AG04449 (cell line): Measurements from ENCODE around the gene SERPINA1.

ENCODE experiments used
- CTCF ChIA-PET: fragments of 350-600 bp; formaldehyde crosslinking; extraction: SDS; loops from one replicate; lab custom pipeline; 2021; ENCODE audit warnings: antibody characterized with exemption; lab: Yijun Ruan, JAX
- POLR2A ChIA-PET: fragments of 400-600, 350-600 bp; formaldehyde crosslinking; extraction: SDS; loops from one replicate; lab custom pipeline; 2020; ENCODE audit warnings: antibody characterized with exemption, inconsistent platforms; lab: Yijun Ruan, JAX
- DNase-seq: peaks from one replicate; pipeline ENCODE4 v3.0.0-alpha.2; 2010; ENCODE audit warnings: low read depth, low spot score
- H3K4me3 ChIP-seq: 2 replicates; pipeline ENCODE4 v1.5.1; 2011; ENCODE audit warnings: low read depth, mild to moderate bottlenecking, control low read depth, low read length
- CTCF ChIP-seq: IDR thresholded peaks from one replicate; pipeline ENCODE4 v1.5.1; 2011; ENCODE audit warnings: mild to moderate bottlenecking, moderate library complexity, low read length, control low read depth, inconsistent platforms; ENCODE audit not compliant: insufficient read depth; ENCODE audit errors: missing control alignments

The SERPINA1 gene

DNA sequence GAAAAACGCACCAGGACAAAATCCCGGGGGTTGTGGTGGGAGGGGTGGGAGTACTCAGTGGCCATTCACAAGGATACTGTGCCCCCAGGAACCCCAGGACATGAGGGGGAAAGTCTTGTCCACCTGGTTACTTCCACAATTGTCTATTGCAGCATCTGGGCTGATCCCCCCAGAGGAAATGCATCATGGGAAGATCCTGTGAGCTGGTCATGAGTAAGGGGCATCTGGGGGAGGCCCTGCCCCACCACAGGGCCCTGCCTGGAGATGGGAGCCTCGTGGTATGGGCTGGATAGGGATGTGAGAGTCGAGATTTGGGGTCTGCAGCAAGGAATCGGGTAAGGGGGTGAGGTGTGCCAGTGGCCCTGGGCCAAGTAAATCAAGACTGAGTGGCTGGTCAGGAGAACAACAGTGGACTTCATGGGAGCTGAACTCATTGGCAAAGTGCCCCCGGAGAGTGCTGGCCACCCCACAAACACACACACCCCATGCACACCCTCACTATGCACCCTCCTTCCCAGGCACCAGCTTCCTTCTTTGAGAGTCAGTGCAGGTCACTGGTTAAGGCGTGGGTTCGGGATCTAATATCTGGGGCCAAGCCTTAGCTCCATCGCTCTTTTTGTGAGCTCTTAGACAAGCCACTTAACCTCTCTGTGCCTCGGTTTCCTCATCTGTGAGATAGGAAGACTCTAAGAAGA lies 3.0 kb upstream of the SERPINA1 start:
- POLR2A ChIA-PET: no interaction called here

DNA sequence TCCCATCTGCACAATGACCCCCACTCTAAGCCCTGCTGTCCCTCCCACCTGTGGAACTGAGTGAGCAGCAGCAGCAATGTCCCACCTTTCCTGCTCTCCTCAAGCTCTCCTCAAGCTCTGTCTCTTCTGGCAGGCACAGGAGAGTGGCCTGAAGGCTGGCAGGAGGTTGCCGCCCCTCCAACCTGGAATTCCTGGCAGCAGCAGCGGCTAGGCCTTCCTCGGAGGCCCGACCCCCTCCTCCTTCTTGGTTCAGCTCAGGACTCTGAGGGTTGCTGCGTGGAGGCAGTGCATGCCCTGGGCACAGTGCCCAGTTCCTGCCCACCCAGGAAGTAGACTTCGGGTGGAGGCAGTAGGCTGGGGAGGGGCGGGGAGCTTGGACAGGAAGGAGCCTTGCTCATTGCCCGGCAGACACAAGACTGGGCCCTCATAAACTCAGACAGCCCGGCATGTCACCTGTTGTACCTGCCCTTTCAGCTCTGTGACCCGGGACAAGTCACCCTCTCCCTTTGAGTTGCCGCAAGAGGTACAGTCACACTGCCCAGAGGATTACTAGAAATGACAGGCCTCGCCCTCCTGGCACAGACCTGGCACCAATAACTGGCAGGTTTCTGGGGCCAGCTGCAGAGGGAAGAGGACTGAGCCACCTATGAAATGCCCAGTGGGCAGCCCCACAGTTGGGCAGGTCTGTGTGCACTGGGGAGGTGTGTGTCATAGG lies 2.1 kb upstream of the SERPINA1 start:
- CTCF ChIA-PET: no interaction called here
- no peak for TF ChIP-seq CTCF
- H3K4me3 ChIP-seq: no peak overlapping the region
- POLR2A ChIA-PET: no interaction called here
- DNase-seq: no peak

More for the DNA sequence above, 3.0 kb upstream of the SERPINA1 start:
- DNase-seq: no peak
- TF ChIP-seq CTCF: no peak
- no peak overlapping the region for H3K4me3 ChIP-seq
- CTCF ChIA-PET: interaction anchor here (0.8 to 1.6 kb wide), 3 partner anchors 9 to 35 kb away, joined by 3 read pairs; no protein-coding TSS in a partner anchor

- CTCF ChIA-PET: no interaction called here
Measured at GRCh38 chr14:94389731-94390371, 1.4 kb upstream of the SERPINA1 start.

DNA sequence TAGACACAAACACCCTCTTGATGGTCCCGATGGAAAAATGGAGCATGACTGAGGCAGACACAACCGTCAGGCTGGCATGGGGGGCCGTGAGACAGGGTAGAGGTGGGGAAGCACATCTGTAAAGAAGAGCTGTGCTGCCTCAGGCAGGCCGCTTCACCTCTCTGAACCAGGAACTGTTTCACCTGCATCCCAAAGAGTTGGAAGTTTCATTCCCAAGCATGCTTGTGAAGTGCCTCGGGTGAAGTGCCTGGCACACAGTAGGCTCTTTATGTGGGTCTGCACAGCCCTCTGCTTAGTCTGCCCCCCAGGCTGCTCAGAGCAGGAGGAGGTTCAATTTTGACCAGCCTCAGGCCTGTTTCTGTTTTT lies 685 bp upstream of the SERPINA1 start:
- no peak for TF ChIP-seq CTCF
- CTCF ChIA-PET: no interaction called here
- H3K4me3 ChIP-seq: no peak overlapping the region
- no peak for DNase-seq
- POLR2A ChIA-PET: no interaction called here

More at GRCh38 chr14:94389731-94390371, 1.4 kb upstream of the SERPINA1 start:
- POLR2A ChIA-PET: no interaction called here
- no peak for DNase-seq
- no peak for TF ChIP-seq CTCF
- H3K4me3 ChIP-seq: no peak overlapping the region

DNA sequence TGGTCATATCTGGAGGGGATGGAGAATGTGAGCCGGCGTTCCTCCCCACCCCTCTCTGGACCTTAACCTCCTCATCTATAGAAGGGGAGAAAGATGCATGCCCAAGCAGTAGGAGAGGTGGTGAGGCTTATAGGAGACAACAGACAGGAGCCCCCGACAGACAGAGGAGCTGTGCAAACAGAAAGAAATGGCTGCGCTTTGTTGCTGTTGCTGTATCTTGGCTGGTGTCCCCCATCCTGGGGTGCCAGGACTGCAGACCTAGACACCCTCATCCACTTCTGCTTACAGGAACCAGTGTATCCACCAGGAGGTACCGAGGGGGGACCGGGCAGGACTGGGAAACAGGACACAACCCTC lies 397 bp downstream of the SERPINA1 start:
- ChIA-PET CTCF (interaction anchor here (1.2 kb wide), 1 partner anchor 207 kb away, joined by 3 read pairs; no protein-coding TSS in a partner anchor), POLR2A (no interaction called here)
- DNase-seq: no peak
- H3K4me3 ChIP-seq: no peak overlapping the region
- TF ChIP-seq CTCF: no peak
